PC-9 (cell line): ENCODE data around the gene ZNF428.

Experiments used
- CTCF ChIP-seq: fragments of 200-600 bp; sonication (generic); conservative IDR thresholded peaks from 2 replicates; pipeline ENCODE4 v1.6.1; 2017; ENCODE audit warnings: mixed run types, antibody characterized with exemption, mild to moderate bottlenecking, moderate library complexity
- EZH2 ChIP-seq: fragments of 200-600 bp; sonication (generic); IDR thresholded peaks from 2 replicates; pipeline ENCODE4 v1.8.0; 2017; ENCODE audit warnings: antibody characterized with exemption, low read depth

DNA sequence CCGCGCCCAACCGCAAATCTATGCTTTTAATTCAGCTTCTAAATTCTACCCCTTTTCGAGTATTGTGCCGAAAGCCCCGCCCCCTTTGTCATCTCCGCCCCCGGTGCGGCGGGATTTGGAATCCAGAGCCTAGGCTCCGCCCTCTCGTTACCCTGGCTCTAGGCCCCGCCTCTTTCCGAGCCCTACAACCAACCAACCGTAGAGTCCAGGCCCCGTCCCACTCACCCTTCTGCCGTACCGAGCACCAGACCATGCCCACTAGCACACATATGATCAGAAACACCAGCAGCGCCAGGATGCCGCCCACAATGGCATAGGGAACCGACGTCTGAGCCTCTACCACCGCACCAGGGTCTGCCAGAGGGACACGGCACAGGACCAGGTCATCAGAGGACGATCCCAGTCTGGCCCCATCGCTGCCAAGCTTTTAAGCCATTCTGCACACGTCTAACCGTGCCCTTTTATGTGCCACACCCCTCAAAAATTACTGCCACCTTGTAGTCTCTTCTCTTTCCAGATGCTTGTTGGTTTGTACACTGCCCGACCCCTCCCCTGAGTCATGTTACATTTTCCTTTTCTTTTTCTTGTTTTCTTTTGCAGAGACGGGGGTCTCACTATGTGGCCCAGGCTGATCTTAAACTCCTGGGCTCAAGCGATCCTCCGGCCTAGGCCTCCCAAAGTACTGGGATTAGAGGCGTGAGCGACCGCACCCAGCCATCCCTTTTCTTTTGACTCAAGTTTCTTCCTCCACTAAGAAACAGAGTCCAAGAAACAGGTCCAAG is 4.7 kb upstream of the ZNF428 start:
- no peak for TF ChIP-seq CTCF
- TF ChIP-seq EZH2, result no peak
